Activated T-helper 9 cell treated with anti-CD3 and anti-CD28 coated beads, Interleukin-2, amount 50 U/mL, for 16 hours (primary cell): Measurements from ENCODE around the gene CAPZA1.

Experiments
- DNase-seq: peaks from one replicate; pipeline ENCODE4 v3.0.0-alpha.2; 2020; ENCODE audit warnings: low read depth

Gene CAPZA1

DNA sequence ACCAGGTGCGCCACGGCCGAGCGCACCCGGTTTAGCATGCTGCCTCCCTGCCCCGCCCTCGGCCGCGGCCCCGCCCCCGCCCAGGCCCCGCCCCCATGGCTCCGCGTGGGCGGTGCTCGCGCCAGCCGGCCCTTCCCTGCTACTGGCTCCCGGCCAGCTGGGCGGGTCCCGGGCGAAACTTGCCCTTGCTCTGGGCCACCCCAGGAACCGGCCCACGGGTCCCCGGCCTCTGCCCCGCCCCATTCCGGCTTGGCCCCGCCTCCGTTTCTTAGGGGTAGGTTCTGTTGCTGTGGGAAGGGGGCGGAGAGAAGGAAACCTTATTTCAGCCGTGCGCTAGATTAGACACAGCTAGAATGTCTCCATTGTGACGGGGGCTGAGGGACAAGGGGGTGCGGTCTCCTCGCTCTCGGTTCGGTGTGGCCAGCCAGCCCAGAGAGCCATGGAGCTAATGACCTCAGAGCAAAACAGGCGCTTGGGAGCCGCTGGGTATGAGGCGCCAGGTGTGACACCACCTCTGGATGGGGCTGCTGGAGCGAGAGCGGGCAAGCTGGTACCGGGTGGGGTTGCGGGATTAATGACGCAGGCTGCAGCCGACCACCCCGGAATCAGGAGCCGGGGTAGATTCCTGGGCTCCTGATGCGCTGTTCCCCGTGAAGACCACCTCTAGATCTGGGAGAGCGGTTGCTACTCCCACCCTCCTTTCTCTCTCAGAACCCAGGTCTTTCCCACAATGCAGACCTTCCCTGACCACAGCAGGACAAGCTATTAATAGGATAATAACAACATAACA lies 95.8 kb downstream of the CAPZA1 start, which contains the start of gene PPM1J:
PPM1J (minus strand) TSS at position 69 of the 790 bp plus-strand sequence; CDS start at position 38, 31 bp downstream.
- DNase-seq: peak; percentile 97

DNA sequence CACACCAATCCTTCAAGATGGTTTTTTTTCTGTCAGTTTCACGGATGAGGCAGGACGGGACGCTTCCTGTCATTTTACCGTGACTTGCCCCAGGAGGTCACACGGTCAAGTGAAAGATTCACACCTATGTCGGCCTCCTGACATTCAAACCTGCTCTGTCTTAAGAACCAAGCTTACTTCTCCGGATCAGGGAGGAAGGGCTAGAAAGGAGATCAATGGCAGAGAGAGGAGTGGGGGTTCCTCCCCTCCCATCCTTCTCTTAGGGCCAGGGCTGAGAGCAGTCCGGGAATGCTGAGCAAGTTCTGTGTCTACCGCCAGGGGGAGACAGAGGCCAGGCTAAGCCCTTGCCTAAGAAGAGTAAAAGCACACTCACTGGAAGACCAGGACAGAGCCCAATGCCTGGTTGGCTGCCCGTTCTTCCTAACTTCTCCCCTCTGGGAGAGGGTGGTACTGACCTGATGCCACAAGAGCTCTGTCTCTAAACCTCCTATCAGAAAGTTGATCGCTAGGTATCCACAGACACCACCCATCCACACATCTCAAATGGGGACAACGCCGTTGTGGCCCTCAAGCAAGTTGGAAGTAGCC lies 96.6 kb downstream of the CAPZA1 start:
- peak; percentile 70 for DNase-seq

- DNase-seq: no peak
Measured at GRCh38 chr1:112717263-112717873, 97.7 kb downstream of the CAPZA1 start.

- DNase-seq: peak; percentile 68
Measured at GRCh38 chr1:112718691-112719418, 99.2 kb downstream of the CAPZA1 start.

DNA sequence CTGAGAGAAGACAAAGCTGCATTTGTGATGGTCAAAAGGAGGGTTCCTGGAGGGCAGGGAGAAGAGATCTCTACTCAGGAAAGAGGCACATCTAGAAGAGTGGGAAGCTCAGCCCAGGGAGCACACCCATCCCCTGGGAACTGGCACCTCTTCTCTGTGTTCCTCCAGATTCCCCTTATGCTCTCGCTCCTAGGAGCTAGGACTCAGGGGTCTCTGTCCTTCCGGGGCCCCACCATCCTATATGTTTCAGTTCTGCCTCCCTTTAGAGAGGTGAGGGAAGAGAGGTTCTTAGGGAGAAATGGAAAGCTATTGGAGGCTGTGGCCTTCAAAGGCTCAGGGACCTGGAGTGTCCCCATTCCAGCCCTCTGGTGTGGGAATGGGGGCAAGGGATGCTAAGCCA lies 100.1 kb downstream of the CAPZA1 start:
- DNase-seq: no peak

DNA sequence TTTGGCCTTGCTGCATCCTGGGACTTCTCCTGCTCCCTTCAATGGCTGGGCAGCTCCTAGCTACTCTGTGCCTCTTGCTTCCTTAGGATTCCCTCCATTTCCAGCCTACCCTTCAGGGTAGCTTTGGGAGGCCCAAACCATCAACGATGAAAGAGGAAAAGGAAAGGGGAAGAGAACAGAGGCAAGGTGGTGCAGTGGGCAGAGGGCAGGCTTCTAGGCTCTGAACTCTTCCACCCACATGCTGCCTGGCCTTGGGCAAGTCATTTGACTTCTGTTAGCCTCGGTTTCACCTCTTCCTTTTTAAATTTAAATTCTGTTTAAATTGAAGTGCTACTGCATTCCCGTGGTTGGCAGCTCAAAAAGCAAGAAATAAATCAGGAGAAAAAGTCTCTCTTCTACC lies 101.2 kb downstream of the CAPZA1 start:
- no peak for DNase-seq
